Measurements from ENCODE around the gene PAQR4.

PAQR4 gene

DNA sequence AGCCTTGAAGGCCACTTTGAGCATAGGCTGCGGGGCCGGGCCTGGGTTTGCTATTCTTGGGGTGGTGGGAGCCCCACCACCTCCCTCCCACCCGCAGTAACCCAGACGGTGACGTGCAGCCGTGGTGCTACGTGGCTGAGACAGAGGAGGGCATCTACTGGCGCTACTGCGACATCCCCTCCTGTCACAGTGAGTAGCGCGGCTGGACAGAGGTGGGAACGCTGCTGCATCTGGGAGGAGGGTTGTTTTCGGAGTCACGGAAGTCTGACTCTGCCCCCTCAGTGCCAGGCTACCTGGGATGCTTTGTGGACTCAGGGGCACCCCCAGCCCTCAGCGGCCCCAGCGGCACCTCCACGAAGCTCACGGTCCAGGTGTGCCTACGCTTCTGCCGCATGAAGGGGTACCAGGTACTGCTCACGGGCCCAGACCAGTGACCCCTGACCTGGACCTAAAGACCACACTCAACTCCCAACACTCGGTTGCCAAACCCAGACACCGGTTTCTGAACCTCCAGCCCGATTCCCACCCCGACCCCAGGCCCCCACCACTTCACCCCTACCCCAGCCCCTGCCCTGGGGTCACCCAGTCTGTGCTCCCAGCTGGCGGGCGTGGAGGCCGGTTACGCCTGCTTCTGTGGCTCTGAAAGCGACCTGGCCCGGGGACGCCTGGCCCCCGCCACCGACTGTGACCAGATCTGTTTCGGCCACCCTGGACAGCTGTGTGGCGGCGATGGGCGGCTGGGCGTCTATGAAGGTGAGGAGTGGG lies 2.9 kb upstream of the PAQR4 start:
- DNase-seq, result no peak

DNA sequence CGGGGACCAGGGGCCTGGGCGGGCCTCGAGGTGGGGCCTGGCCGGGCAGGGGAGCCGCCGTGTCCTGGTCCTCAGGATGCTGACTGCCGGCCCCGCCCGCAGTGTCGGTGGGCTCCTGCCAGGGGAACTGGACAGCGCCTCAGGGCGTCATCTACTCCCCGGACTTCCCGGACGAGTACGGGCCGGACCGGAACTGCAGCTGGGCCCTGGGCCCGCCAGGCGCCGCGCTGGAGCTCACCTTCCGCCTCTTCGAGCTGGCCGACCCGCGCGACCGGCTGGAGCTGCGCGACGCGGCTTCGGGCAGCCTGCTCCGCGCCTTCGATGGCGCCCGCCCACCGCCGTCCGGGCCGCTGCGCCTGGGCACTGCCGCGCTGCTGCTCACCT lies 2.3 kb upstream of the PAQR4 start:
- peak; percentile 14 for DNase-seq

DNA sequence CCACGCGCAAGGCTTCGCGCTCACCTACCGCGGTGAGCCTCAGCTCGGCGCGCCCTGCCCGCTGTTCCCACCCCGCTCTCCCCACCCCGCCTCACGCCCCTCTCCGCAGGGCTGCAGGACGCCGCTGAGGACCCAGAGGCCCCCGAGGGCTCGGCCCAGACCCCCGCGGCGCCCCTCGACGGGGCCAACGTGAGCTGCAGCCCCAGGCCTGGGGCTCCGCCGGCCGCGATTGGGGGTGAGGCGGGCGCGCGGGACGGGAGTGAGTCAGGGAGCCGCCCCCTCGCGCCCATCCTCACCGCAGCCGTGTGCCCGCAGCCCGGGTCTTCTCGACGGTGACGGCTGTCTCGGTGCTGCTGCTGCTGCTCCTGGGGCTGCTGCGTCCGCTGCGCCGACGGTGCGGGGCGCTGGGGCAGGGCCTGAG lies 1.9 kb upstream of the PAQR4 start:
- no peak for DNase-seq

DNA sequence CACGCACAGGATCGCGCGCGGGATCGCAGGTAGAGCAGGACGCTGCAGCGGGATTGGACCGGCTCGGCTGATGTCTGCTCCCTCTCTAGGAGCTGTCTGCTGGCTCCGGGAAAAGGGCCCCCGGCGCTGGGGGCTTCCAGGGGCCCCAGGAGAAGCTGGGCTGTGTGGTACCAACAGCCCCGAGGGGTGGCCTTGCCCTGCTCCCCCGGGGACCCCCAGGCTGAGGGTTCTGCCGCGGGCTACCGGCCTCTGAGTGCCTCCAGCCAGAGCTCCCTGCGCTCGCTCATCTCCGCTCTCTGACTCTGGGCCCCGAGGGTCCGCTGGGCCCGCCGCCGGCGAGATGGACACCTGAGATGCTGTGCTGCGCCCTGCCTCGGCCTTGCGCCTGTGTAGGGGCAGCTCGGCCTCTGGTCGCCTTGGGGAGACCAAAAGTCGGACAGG lies 1.4 kb upstream of the PAQR4 start:
- no peak for DNase-seq

DNA sequence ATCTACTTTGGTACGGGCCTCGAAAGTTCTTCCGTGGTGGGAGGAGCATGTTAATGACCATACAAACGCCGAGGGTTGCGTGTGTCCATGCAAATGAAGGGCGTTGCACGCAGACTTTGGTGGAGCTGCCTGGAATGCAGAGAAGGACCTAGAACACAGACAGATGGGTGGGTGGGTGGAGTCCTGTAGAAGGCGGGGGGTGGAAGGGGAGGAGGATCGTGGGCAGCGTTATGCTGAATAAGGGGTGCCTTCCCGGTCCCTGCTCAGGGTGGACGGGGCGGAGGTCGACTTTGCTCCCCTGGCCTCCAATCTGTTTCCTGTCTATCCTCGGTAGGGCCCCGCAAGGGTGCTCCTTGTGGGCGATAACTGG lies 795 bp upstream of the PAQR4 start:
- no peak for DNase-seq

DNA sequence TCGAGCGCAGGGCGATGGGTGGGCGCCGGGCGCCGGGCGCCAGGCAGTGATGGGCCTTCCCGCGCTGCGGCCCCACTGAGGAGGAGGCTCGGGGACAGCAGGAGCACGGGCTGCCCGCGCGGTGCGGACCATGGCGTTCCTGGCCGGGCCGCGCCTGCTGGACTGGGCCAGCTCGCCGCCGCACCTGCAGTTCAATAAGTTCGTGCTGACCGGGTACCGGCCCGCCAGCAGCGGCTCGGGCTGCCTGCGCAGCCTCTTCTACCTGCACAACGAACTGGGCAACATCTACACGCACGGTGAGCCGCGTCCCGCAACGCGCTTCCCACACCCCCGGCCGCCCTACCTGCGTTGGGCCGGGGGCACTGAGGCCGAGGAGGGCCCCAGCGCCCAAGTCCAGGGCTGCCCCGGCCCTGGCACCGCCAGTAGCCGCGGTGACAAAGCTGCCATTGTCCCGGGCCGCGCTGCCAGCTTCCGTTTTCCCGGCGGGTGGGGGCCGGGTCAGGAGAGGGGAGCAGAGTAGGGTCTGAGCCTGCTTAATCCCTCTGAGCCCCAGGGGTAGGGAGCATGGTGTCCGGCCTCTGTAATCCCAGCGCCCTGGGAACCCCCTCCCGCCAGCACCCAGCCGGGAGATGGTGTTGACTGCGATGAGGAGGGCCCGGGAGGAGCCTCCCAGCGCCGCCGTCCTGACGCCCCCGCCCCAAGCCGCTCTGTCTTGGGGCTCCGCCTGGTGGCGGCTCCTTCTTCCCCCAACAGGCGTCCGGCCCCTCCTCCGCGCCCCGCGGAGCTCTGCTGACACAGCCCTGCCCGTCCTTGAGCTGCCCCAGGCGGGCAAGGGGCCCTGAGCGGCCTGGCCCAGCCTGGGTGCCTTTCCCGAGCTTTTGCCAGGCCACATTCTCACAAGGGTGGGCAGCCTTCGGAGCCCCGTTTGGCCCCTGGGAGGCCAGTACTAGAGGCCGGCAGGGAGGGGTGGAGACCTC lies 685 bp downstream of the PAQR4 start:
- peak; percentile 68 for DNase-seq

DNA sequence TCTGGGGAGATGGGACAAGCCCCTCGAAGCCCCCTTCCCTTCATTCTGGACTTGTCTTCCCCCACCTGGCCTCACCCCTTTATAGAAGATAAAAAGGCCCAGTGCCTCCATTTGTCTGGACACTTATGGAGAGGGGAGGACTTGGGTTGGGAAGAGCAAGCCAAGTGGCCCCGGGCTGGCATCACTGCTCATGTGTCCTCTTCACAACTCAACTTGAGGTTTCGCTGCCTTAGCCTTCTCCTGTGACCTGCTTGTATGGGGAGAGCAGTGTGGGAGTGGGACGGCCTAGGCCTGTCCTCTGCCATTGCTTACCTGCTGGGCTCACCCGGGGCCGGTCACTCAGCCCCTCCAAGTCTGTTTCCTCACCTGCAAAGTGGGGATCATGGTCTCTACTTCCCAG lies 1.4 kb downstream of the PAQR4 start:
- no peak for DNase-seq

DNA sequence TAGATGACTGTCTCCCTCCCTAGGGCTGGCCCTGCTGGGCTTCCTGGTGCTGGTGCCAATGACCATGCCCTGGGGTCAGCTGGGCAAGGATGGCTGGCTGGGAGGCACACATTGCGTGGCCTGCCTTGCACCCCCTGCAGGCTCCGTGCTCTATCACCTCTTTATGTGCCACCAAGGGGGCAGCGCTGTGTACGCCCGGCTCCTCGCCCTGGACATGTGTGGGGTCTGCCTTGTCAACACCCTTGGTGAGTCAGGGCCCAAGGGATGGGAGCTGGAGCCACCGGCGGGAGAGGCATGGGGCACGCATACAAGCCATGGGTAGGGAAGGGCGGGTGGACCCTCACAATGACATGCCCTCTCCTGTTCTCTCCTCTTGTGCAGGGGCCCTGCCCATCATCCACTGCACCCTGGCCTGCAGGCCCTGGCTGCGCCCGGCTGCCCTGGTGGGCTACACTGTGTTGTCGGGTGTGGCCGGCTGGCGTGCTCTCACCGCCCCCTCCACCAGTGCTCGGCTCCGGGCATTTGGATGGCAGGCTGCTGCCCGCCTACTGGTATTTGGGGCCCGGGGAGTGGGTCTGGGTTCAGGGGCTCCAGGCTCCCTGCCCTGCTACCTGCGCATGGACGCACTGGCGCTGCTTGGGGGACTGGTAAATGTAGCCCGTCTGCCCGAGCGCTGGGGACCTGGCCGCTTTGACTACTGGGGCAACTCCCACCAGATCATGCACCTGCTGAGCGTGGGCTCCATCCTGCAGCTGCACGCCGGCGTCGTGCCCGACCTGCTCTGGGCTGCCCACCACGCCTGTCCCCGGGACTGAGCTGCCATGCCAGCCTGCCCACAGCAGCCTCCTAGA lies 2.2 kb downstream of the PAQR4 start:
- DNase-seq, result no peak

DNA sequence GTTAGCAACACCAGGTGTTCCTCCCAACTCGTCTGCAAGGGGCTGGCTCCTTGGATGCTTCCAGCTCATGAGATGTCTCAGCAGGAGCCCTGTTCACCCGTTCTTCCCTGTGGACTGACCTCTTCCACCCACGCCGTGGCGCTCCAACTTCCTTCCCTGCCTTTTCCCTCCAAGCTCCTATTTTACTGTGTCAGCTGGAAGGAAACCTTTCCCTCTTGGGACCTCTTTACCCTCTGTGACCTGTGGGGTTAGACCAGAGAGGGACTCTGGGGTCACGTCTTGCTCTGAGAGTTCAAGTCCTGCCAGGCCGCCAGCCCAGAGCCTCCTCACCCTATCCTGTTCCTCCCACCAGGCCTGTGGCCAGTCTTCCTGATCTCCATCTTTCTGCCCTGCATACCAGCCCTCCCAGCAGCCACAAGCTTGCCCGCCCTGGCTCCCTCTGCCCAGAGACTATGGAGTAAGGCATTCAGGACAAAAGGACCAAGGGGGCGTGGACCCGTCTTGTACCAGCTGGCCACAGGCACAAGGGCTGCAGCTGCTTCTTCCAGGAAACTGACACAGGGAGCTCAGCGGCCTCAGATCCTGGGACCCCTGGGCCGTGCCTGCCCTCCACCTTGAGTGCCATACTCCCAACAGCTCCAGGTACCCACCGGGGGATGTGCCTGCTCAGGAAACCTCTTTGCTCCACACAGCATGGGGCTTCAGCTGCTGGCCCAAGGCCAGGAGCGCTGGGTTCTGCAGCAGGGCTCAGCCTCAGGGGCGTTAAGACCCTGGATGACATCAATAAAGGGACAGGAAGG lies 3.0 kb downstream of the PAQR4 start:
- DNase-seq, result no peak

DNA sequence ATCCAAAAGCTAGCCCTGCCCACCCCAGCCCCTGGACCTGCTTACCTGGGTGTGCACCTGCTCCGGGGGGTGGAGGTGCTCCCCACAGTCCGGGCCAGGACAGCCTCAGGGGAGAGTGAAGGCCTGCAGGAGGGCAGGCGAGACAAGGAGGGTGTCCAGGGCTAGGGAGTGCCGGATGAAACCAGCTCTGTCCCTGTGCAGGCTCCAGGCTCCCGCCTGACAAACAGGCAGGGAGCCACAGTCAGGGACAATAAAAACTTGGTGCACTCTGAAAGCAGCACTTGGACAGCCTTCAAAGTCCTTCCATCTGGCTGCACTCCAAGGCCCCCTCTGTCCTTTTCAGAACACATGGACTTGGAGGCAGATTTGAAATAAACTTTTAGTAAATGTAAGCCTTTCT lies 3.9 kb downstream of the PAQR4 start:
- no peak for DNase-seq

DNA sequence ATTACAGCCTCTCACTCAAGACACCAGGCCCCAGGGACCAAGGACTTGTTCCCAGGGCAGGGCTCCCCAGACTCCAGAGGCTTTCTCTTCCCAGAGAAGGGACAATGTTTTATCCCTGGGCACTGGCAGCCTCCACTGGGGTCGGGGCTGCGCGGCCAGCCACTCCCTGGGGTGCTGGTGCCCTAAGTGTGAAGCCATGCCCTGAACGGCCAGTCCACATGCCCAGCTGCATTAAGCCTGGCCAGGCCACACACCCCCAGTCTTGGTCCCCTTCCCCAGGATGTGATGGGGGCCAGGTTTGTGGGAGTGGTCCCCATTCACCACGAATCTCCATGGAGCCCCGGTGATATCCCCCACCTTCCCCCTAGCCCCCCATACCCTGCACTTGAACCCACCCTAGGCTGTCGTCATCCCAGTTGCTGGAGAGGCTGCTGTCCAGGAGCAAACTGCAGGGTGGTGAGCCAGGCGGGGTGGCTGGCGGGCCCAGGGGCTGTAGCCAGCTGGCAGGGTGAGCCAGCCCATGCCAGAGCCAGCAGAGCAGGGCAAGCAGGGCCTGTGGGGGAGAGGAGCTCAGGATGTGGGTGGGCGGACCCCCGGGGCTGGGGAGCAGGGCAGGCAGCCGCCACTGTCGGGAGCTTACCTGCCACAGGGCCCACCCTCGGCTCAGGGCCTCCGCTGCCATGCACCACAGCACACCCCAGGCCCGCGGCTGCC lies 4.6 kb downstream of the PAQR4 start:
- no peak for DNase-seq

DNA sequence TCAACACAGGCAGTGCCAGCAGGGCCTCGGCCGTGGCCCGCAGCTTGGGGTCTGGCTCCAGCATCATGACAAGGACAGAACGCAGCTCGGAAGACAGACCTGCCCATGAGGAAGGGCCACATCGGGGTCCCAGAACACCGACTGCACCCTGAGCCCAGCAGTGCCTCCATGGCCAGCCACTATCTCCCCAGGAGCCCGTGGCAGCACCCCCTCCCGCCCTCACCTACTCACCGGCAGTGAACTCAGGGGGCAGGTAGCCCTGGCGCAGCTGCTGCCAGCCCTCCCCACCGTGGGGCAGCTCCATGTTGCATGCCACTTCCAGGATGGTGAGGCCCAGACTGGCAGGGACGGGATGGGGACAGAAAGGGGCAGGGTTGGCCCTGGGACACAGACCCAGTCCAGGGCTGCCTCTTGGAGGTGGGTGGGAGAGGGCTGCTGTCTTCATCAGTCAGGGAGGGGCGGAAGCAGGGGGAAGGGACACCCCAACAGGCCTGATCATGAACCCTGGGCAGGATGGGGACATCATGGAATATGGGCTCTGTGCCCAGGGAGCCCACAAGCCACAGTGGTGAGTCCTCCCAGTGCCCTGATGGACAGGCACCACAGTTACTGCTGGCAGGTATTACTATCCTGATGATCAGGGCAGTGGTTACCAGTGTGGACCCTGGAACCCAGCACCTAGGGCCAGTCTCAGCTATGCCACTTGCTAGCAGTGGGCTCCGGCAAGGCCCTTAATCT lies 5.3 kb downstream of the PAQR4 start:
- no peak for DNase-seq

DNA sequence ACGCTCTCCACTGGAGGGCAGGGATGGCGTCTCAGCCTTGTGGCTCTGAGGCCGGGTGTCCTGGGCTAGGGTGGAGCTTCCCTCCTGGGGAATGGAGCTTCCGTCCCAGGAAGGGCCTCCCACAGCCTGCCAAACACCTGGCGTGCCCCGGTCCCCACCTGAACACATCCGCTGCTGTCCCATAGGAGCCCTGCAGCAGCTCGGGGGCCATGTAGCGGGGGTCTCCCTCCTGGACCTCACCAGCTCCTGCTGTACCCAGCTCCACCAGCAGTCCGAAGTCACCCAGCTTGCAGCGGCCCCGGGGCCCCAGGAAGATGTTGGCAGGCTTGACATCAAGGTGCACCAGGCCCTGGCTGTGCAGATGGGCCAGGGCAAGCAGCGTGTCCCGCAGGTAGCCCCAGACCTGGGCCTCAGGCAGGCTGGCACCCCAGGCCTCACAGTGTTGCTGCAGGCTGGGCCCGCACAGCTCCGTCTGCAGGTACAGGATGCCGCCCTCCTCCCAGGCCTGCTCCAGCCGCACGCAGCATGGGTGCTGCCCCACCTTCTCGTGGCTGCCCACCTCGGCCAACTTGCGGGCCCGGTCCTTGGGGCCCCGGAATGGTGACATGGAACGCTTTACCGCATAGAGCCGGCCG lies 6.1 kb downstream of the PAQR4 start:
- DNase-seq, result no peak

DNA sequence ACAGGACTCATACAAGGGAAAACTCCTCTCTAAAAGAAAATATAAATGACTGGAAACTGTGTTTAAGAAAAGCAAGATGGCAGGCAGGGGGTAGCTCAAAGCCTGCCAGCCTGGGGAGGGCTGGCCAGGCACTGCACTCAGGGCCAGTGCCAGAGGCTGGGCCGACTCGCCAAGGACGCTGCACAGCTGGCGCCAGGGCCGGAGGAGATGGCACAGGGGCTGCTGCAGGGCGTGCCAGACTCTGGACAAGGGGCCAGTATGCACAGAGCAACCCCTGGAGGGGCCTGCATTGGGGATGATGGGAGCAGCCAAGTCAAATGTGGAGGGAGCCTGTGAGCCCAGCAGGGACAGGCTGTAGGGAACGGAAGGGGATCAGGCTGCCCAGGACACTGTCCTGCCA lies 7.1 kb downstream of the PAQR4 start:
- DNase-seq, result no peak

DNA sequence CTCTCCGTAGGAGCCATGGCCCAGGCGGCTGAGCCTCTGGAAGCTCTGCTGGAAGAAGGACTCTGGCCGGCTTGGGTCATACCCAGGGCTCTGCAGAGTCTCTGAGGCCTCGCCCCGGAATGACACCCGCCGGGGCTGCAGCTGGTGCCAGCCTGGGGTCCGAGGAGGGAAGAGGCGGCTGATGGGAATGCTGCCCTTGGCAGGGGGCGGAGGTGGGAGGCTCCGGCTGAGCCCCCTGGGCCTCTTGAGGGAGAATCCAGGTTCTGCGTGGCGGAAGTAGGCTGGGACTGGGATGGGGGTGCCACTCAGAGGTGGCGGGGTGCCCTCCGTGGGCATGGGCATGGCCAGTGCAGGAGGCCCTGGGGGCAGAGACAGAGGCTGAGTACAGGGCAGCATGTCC lies 7.5 kb downstream of the PAQR4 start:
- DNase-seq, result no peak

DNA sequence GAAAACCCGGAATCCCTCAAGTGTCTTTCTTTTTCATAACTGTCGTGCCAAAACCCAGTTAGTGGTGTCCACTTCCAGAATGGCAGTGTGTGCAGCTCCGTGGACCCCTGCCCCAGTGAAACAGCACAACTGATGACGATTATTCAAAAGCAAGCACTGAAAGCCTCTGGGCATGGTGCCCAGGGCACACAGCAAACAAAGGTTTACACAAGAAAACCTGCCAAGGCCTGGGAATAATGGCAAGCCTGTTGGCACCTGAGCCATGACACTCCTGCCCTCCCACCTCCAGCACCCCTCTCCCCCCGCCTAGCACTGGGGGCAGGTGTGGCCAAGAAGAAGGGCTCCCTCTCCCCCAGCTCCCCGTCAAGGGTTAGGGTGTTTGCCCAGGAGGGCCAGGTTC lies 8.3 kb downstream of the PAQR4 start:
- no peak for DNase-seq

DNA sequence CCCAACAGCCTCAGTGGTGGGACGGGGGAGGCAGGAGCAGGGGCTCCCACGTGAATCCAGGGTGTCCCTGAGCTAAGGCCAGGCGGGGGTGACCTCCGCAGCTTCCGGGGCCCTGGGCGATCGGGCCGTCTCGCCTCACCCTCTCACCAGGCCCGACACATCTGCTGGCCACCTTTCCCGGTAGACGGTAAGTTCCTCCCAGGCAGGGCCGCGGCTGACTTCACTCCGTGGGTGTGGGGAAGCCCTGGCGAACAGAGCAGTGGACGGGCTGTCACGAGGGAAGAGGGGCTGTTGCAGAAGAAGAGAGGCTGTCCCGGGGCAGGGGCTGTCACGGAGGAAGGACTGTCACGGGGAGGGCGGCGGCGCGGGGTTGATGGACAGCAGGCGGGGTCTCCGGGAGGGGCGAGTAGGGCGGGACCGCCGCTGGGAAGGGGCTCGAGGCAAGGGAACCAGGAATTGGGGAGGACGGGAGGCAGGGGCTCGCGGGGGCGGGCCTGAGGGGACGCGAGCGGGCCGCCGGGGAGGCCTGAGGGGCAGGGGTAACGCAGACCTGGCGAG lies 10.6 kb downstream of the PAQR4 start:
- DNase-seq, result no peak

DNA sequence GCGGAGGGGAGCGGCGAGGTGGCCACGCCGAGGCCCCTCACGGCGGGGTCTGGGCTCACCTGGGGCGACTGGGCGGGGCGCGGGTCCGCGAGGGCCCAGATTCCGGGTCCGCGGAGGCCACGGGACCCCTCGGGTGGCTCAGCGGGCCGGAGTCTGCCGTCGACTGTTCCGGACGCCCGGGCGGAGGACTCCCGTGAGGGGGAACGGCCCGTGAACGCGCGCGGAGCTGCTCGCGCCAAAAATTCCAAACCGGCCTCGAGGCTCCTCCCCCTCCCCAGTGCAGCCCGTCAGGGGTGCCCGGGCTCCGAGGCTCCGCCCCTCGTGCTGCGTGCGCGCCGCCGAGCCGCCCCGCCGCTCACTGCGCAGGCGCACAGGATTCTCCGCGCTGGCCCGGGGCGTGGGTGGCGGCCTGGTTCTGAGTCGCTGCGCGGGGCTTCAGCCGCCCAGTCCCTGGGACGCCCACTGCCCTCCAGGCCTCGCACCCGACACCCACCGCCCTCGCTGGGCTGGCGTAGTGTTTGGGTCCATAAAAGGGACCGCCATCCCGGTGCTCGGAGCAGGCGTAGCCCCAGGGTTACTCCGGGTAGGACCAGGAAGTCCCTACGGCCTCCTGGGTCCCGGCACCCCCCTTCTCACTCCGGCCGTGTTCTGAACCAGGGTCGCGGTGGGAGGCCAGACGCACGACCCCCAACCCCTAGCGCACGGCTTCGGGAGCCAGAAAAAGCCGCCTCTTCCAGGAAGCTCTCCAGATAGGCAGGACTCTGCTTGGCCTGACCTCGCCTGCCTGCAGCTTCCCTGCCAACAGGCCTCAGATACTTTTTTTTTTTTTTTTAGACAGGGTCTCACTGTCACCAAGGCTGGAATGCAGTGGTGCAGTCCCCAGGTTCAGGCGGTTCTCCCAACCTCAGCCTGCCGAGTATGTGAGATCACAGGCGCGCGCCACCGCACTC lies 11.4 kb downstream of the PAQR4 start, which contains the start of gene PKMYT1:
TSS of gene PKMYT1 (minus strand) at position 220 of the 950 bp plus-strand sequence. CDS start 789 bp downstream, outside the sequence.
- DNase-seq, result peak; percentile 96

Measured in CD4-positive, alpha-beta T cell treated with Interleukin-17A for 4 hours (primary cell).